Activated CD4-positive, alpha-beta memory T cell treated with anti-CD3 and anti-CD28 coated beads, Interleukin-2, amount 10 ng/mL, durations not matched to agents 7 days and 5 days (primary cell): Measurements from ENCODE around the gene SDS. TPM values are rescaled to one million over a fixed set of nuclear protein-coding genes. Genes with fewer than 3 reads are reported as not detected.

ENCODE experiments used
- CTCF ChIA-PET: fragments of 350-600 bp; sonication (Branson Sonifier 250); formaldehyde crosslinking; loops from one replicate; lab custom pipeline; 2021; ENCODE audit warnings: antibody characterized with exemption, inconsistent platforms; lab: Charles Lee
- POLR2A ChIA-PET: fragments of 350-600 bp; sonication (Branson Sonifier 250); formaldehyde crosslinking; loops from one replicate; lab custom pipeline; 2021; ENCODE audit warnings: antibody characterized with exemption; lab: Charles Lee
- DNase-seq: peaks from one replicate; pipeline ENCODE4 v3.0.0-alpha.2; 2020
- H3K27ac Mint-ChIP-seq: one replicate; pipeline ENCODE4 v1.8.0; 2021; ENCODE audit warnings: mild to moderate bottlenecking, mixed read lengths
- H3K27me3 Mint-ChIP-seq: one replicate; pipeline ENCODE4 v1.8.0; 2021; ENCODE audit warnings: mixed read lengths
- H3K36me3 Mint-ChIP-seq: one replicate; pipeline ENCODE4 v1.8.0; 2021; ENCODE audit warnings: low read depth, mixed read lengths
- H3K4me1 Mint-ChIP-seq: one replicate; pipeline ENCODE4 v1.8.0; 2021; ENCODE audit warnings: mixed read lengths
- H3K4me3 Mint-ChIP-seq: one replicate; pipeline ENCODE4 v1.8.0; 2021; ENCODE audit warnings: mild to moderate bottlenecking, mixed read lengths
- H3K9me3 Mint-ChIP-seq: one replicate; pipeline ENCODE4 v1.8.0; 2021; ENCODE audit warnings: mixed read lengths
- total RNA-seq, 2 experiments: library from RNA; stranded (reverse); gene quantifications; one replicate each; pipeline ENCODE4 v1.2.3, GENCODE V29; 2021

The SDS gene
- total RNA-seq, 2 experiments from 2014 or later: not detected

DNA sequence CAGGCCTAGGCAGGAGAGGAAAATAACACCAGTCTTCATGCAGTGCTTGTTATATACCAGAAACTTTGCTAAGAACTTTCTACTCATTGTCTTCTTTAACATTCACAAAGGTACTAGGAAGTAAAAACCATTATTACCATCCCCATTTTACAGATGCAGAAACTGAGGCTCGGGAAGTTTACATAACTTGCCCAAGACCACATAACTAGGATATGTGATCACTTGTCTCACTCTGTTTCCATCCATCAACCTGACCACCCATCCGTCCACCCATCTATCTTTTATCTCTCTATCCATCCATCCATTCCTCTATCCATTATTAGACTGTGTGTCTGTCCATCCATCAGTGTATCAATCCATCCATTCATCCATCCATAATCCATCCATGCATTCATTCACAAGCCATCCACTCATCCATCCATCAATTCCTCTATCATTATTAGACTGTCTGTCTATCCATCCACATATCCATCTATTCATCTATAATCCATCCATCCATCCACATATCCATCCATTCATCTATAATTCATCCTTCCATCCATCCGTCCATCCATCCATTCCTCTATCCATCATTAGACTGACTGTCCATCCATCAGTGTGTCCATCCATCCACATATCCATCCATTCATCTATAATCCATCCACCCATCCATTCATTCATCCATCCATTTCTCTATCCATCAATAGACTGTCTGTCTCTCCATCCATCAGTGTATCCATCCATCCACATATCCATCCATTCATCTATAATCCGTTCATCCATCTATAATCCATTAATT lies 35.0 kb upstream of the SDS start:
- ChIA-PET POLR2A (no interaction called here), CTCF (no interaction called here)
- no peak overlapping the region for H3K4me3 Mint-ChIP-seq
- no peaks in the 10 kb centered on the region for H3K4me1 Mint-ChIP-seq
- no peaks in the 10 kb centered on the region for H3K9me3 Mint-ChIP-seq
- H3K36me3 Mint-ChIP-seq: no peaks in the 10 kb centered on the region
- H3K27me3 Mint-ChIP-seq: no peaks in the 10 kb centered on the region
- DNase-seq: no peak
- H3K27ac Mint-ChIP-seq: no peak overlapping the region

DNA sequence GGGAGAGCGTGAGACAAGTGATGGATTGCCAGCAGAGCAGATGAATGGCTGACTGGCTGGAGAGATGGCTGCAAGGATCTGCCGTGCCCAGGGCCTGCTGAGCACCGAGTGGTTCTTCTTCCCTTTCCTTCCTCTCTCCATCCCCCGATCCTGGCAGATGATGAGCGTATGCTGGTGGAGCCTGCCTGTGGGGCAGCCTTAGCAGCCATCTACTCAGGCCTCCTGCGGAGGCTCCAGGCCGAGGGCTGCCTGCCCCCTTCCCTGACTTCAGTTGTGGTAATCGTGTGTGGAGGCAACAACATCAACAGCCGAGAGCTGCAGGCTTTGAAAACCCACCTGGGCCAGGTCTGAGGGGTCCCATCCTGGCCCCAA lies 34.0 kb upstream of the SDS start:
- Mint-ChIP-seq H3K4me1 (no peaks in the 10 kb centered on the region), H3K9me3 (no peaks in the 10 kb centered on the region)
- CTCF ChIA-PET: no interaction called here

DNA sequence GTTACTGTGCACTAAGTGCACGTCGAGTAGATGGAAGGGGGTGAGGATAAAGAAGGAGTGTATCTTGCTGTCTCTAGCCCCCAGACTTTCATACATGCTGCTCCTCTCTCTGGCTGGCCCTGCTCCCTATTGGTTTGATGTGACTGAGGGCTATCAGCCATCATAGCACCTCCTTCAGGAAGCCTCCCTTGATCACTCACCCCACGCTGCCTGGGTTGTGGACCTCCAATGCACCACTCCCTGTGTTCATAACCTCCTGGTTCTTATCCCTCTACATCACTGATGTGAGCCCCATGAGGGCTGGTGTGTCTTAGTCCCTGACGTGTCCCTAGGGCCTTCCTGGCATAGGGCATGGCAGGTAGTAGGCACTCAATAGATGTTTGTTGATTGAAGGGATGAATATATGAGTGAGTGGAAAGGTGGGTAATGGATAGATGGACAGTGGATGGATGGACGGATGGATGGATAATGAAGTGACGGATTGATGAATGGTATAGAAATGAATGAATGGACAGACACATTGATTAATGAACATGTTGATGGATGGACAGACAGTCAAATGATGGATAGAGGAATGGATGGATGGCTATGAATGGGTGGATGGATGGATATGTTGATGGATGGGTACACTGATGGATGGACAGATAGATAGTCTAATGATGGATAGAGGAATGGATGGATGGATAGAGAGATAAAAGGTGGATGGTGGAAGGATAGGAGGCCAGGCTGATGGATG lies 33.5 kb upstream of the SDS start:
- H3K27me3 Mint-ChIP-seq: peaks cover 2% of the 10 kb centered on the region
- H3K4me1 Mint-ChIP-seq: no peaks in the 10 kb centered on the region
- H3K27ac Mint-ChIP-seq: no peak overlapping the region
- DNase-seq: no peak
- no peaks in the 10 kb centered on the region for H3K36me3 Mint-ChIP-seq
- ChIA-PET POLR2A (no interaction called here), CTCF (no interaction called here)
- no peak overlapping the region for H3K4me3 Mint-ChIP-seq
- H3K9me3 Mint-ChIP-seq: no peaks in the 10 kb centered on the region

More for the DNA sequence above, 34.0 kb upstream of the SDS start:
- Mint-ChIP-seq H3K4me3 (no peak overlapping the region), H3K27ac (no peak overlapping the region), H3K27me3 (no peaks in the 10 kb centered on the region), H3K36me3 (no peaks in the 10 kb centered on the region)
- POLR2A ChIA-PET: no interaction called here
- DNase-seq: no peak

DNA sequence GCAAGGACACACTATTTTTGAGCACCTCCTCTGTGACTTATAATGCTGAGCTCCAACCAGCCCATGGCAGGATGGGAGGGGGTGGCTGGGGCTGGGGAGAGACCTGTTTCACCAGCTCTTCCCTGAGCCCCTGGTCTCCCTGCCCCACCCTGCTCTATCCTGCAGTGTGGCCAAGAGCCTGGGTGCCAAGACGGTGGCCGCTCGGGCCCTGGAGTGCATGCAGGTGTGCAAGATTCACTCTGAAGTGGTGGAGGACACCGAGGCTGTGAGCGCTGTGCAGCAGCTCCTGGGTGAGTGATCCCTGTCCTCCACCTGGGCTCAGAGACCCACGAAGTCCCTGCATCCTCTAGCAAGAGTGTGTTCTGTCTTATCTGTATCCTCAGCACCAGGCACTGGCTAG lies 32.9 kb upstream of the SDS start:
- Mint-ChIP-seq H3K27ac (no peak overlapping the region), H3K4me3 (no peak overlapping the region), H3K4me1 (no peaks in the 10 kb centered on the region)

DNA sequence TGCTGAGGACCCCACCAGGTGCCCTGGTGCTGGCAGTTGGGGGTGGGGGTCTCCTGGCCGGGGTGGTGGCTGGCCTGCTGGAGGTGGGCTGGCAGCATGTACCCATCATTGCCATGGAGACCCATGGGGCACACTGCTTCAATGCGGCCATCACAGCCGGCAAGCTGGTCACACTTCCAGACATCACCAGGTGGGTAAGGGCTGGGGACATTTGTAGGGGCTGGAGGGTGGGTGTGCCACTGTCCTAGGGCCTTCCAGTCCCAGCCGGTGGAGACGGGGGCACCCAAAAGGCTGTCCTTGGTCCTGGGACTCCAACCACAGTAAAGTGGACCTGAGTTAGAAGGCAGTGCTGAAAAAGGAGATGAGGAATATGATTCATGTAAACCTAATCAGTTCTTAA lies 31.7 kb upstream of the SDS start:
- Mint-ChIP-seq H3K4me3 (no peak overlapping the region), H3K27ac (no peak overlapping the region), H3K27me3 (peaks cover 8% of the 10 kb centered on the region), H3K9me3 (no peaks in the 10 kb centered on the region), H3K36me3 (no peaks in the 10 kb centered on the region), H3K4me1 (no peaks in the 10 kb centered on the region)
- no peak for DNase-seq
- POLR2A ChIA-PET: no interaction called here
- CTCF ChIA-PET: no interaction called here

More for the DNA sequence above, 32.9 kb upstream of the SDS start:
- no peaks in the 10 kb centered on the region for H3K9me3 Mint-ChIP-seq
- ChIA-PET CTCF (no interaction called here), POLR2A (no interaction called here)
- peaks cover 2% of the 10 kb centered on the region for H3K27me3 Mint-ChIP-seq
- no peaks in the 10 kb centered on the region for H3K36me3 Mint-ChIP-seq
- no peak for DNase-seq

DNA sequence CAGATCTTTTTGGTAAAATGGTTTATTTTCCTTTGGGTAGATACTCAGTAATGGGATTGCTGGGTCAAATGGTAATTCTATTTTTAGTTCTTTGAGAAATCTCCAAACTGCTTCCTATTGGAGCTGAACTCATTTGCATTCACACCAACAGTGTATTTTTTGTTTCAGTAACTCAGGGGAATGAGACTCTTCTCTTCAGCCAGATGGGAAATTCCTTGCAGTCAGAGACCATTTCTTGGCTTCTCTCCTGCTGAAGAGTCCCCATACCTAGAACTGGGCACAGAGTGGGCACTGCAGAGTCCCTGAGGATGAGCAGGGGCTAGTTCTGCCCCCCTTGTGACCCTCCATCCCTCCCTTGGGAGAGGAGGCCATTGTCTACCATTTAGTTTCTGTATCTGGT lies 29.3 kb upstream of the SDS start:
- H3K4me3 Mint-ChIP-seq: no peak overlapping the region
- H3K27me3 Mint-ChIP-seq: peaks cover 12% of the 10 kb centered on the region
- no peak for DNase-seq
- H3K27ac Mint-ChIP-seq: no peak overlapping the region
- POLR2A ChIA-PET: no interaction called here
- H3K36me3 Mint-ChIP-seq: no peaks in the 10 kb centered on the region
- no peaks in the 10 kb centered on the region for H3K4me1 Mint-ChIP-seq
- CTCF ChIA-PET: no interaction called here
- no peaks in the 10 kb centered on the region for H3K9me3 Mint-ChIP-seq

DNA sequence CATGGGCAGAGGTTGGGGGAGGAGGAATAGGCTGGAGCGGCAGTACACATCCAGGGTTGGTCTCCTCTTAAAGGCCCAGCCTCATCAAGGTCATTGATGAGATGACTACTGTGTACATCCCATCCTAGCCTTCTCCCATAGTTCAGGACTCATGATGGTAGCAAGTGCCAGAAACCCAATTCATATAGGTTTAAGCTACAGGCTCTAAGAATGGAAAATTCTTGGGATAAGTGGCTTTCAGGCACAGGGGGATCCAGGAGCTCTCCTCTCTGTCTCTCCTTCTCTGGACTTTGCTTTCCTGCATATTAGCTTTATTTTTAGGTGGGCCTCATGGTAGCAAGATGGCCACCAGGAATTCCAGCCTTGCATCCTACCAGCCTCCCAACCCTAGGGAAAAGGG lies 24.8 kb upstream of the SDS start:
- no peak overlapping the region for H3K4me3 Mint-ChIP-seq
- H3K36me3 Mint-ChIP-seq: no peaks in the 10 kb centered on the region
- no peaks in the 10 kb centered on the region for H3K4me1 Mint-ChIP-seq
- CTCF ChIA-PET: no interaction called here
- POLR2A ChIA-PET: no interaction called here
- no peak overlapping the region for H3K27ac Mint-ChIP-seq
- DNase-seq: no peak
- no peaks in the 10 kb centered on the region for H3K9me3 Mint-ChIP-seq
- peaks cover 14% of the 10 kb centered on the region for H3K27me3 Mint-ChIP-seq

DNA sequence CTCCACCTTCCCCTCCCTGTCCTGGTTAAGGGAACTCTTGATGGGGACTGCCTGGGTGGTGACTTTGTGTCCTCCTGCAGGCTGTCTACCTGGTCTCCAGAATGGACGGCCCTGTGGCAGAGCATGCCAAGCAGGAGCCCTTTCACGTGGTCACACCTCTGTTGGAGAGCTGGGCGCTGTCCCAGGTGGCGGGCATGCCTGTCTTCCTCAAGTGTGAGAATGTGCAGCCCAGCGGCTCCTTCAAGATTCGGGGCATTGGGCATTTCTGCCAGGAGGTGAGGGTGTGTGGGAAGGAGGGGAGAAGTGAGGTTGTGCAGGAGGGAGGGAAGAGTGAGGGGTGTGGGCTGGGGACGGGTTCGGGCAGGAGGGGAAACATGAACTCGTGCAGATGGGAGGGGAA lies 24.2 kb upstream of the SDS start:
- H3K36me3 Mint-ChIP-seq: no peaks in the 10 kb centered on the region
- ChIA-PET CTCF (interaction anchor here (0.7 kb wide), 1 partner anchor 338 kb away, joined by 3 read pairs; no protein-coding TSS in a partner anchor), POLR2A (no interaction called here)
- no peaks in the 10 kb centered on the region for H3K4me1 Mint-ChIP-seq
- H3K9me3 Mint-ChIP-seq: no peaks in the 10 kb centered on the region
- H3K27me3 Mint-ChIP-seq: peaks cover 14% of the 10 kb centered on the region
- DNase-seq: no peak
- no peak overlapping the region for H3K27ac Mint-ChIP-seq
- no peak overlapping the region for H3K4me3 Mint-ChIP-seq

DNA sequence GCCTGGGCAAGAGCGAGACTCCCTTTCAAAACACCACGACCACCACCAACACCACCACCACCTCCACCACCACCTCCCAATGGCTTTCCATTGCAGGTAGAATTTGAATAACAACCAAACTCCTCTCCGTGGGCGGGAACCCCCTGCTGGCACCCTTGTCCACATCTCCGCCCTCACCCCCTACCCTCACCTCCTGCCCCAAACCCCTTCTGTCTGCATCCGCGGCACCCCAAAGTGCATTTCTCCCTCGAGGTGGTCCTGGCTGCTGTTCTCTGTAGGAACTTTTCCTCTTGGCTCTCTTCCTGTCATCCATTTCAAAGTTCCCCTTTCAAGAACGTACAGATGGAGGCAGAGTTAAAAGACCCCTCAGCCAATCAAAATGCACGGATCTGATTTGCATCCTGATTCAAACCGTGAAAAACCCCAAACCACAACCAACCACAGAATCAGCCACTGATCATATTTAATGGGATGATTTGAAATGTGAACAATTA lies 22.3 kb upstream of the SDS start:
- no peak overlapping the region for H3K27ac Mint-ChIP-seq
- DNase-seq: no peak
- ChIA-PET POLR2A (no interaction called here), CTCF (interaction anchor here (0.5 to 2.3 kb wide), 18 partner anchors 12 to 288 kb away, joined by 3 to 17 read pairs (median 5); partner anchors contain the start of gene PLBD2)
- peaks cover 10% of the 10 kb centered on the region for H3K4me1 Mint-ChIP-seq
- H3K9me3 Mint-ChIP-seq: no peaks in the 10 kb centered on the region
- no peak overlapping the region for H3K4me3 Mint-ChIP-seq
- no peaks in the 10 kb centered on the region for H3K36me3 Mint-ChIP-seq
- H3K27me3 Mint-ChIP-seq: peaks cover 10% of the 10 kb centered on the region

DNA sequence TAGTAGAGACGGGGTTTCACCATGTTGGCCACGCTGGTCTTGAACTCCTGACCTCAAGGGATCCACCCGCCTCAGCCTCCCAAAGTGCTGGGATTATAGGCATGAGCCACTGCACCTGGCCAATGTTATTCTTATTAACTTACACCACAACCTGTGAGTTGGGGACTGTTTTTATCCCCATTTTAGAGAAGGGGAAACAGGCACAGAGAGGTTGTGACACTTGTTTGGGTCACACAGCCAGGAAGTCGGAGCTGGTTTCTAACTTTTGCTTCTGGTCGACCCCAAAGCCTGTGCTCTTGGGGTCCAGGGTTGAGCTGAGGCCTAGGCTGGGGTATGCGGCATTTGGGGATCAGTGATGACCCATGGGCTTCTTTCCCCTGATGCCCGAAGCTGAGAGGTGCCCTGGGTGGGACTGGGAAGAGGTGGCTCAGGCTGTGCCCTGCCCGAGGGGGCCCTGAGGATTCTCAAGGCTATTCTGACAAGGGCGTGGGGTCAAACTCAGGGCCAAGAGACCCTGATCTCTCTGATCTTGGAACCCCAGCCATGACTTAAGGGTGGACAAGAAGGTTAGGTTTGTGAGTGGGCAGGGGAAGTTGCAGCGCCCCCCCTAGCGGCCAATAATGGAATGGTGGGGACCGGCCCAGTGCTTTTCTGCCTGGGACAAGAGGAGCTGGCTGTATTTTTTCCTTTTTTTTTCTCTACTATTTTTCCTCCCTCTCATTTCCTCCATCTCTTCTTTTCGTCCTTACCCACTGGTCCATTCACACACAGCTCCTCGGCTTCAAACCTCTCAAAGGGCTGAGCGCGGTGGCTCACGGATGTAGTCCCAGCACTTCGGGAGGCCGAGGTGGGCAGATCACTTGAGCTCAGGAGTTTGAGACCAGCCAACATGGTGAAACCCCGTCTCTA lies 21.5 kb upstream of the SDS start:
- POLR2A ChIA-PET: no interaction called here
- peaks cover 10% of the 10 kb centered on the region for H3K4me1 Mint-ChIP-seq
- CTCF ChIA-PET: interaction anchor here (0.5 to 2.3 kb wide), 20 partner anchors 11 to 287 kb away, joined by 3 to 17 read pairs (median 4); partner anchors contain the start of gene PLBD2
- DNase-seq: peak; percentile 58
- peaks cover 8% of the 10 kb centered on the region for H3K27me3 Mint-ChIP-seq
- no peaks in the 10 kb centered on the region for H3K36me3 Mint-ChIP-seq
- no peaks in the 10 kb centered on the region for H3K9me3 Mint-ChIP-seq
- H3K4me3 Mint-ChIP-seq: no peak overlapping the region
- H3K27ac Mint-ChIP-seq: no peak overlapping the region

DNA sequence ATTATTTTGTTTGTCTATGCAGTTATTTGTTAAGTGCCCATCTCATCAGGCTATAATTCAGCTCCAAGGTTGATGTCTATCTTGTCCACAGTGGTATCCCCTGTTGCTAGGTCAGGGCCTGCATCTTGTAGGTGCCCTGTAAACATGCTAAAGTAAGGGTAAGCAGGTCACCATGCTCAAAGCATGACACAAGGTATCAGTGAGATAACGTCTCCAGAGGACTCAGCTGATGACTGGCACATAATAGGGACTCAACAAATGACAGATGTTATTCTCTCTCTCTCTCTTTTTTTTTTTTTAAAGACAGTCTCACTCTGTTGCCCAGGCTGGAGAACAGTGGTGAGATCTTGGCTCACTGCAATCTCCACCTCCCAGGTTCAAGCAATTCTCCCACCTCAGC lies 20.8 kb upstream of the SDS start:
- Mint-ChIP-seq H3K4me1 (peaks cover 10% of the 10 kb centered on the region), H3K4me3 (no peak overlapping the region), H3K27me3 (peaks cover 5% of the 10 kb centered on the region), H3K9me3 (no peaks in the 10 kb centered on the region), H3K36me3 (no peaks in the 10 kb centered on the region), H3K27ac (no peak overlapping the region)
- no peak for DNase-seq
- CTCF ChIA-PET: interaction anchor here (1.1 to 2.3 kb wide), 7 partner anchors 11 to 251 kb away, joined by 3 to 17 read pairs (median 5); no protein-coding TSS in a partner anchor
- POLR2A ChIA-PET: no interaction called here

DNA sequence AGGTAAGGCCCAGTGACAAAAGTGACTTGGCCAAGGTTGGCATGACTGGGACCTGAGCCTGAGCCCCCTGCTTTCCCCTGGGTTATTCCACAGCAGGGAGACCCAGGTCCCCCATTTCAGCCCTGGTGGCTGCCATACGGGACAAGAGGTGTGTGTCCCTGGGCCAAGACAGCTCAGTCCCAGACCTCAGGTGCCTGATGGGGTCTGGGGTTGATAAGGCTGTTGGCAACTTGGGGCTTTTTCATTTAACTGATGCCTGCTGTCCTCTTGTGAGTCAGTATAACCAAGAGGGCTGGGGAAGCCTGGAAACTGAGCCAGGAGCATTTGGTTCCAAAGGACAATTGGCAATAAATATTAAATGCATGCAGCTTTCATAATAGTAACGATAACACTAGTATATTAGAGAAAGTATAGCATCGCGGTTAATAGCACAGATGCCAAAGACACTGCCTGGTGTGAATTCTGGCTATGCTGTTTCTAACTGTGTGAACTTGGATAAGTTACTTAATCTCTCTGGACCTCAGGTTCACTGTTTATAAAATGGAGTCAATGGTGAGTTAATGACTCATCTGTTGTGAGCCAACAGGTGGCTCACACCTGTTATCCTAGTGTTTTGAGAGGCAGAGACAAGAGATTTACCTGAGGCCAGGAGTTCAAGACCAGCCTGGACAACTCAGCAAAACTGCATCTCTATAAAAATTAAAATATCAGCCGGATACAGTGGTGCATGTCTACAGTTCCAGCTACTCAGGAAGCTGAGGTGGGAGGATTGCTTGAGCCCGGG lies 19.4 kb upstream of the SDS start:
- peaks cover 5% of the 10 kb centered on the region for H3K27me3 Mint-ChIP-seq
- DNase-seq: no peak
- H3K9me3 Mint-ChIP-seq: no peaks in the 10 kb centered on the region
- no peak overlapping the region for H3K4me3 Mint-ChIP-seq
- ChIA-PET POLR2A (no interaction called here), CTCF (interaction anchor here (1.2 to 1.4 kb wide), 2 partner anchors 112 to 215 kb away, joined by 3 read pairs; no protein-coding TSS in a partner anchor)
- H3K27ac Mint-ChIP-seq: no peak overlapping the region
- peaks cover 10% of the 10 kb centered on the region for H3K4me1 Mint-ChIP-seq
- no peaks in the 10 kb centered on the region for H3K36me3 Mint-ChIP-seq
